Mucosa of descending colon (tissue), 3 donors: Measurements from ENCODE around the gene ZNF746. TPM values are rescaled to one million over a fixed set of nuclear protein-coding genes. Genes with fewer than 3 reads are reported as not detected.

Source experiments
- ATAC-seq: fragments of 200-7000 bp; cut with Tn5 transposase; one replicate; pipeline ENCODE4 v1.9.1; 2020; ENCODE audit warnings: mild to moderate bottlenecking, moderate library complexity
- DNase-seq, 3 donors: peaks; one replicate each; pipeline ENCODE4 v3.0.0-alpha.2; 2020
- H3K36me3 ChIP-seq: fragments of 200-600 bp; one replicate; pipeline ENCODE4 v1.8.0; 2021; ENCODE audit warnings: low read depth, mild to moderate bottlenecking
- H3K4me1 ChIP-seq: fragments of 200-600 bp; one replicate; pipeline ENCODE4 v1.8.0; 2021; ENCODE audit warnings: low read depth, mild to moderate bottlenecking
- H3K4me3 ChIP-seq: fragments of 200-600 bp; one replicate; pipeline ENCODE4 v1.8.0; 2021; ENCODE audit warnings: mild to moderate bottlenecking
- H3K9me3 ChIP-seq: fragments of 200-600 bp; one replicate; pipeline ENCODE4 v1.8.0; 2021; ENCODE audit warnings: mild to moderate bottlenecking
- CTCF ChIP-seq: fragments of 200-600 bp; IDR thresholded peaks from one replicate; pipeline ENCODE4 v1.8.0; 2022; ENCODE audit warnings: antibody characterized with exemption, mild to moderate bottlenecking
- intact Hi-C, 2 donors: fragments of 100-400 bp; cut with DNase I in 1 of 2; cut with micrococcal nuclease in 1 of 2; formaldehyde crosslinking; loops; one replicate each; pipeline versions ENCODE4 v1.11.0 to v1.11.1; 2022; cut with DNase I, micrococcal nuclease
- total RNA-seq, 3 donors: library from RNA; stranded (reverse); fragmentation: NEBNext Ultra II Directional in 2 of 3; extraction: Animal tissue kit (Norgen Biotek cat#: 25700) in 2 of 3; gene quantifications; one replicate each; pipeline versions ENCODE4 v1.2.1 to v1.2.4, GENCODE V29; 2021 to 2023
- donor health status: DM: no; HTN: no; CAD: no; lungs with moderate emphysema.
- donor health status: DM: no; HTN: no; CAD: no.
- donor health status: DM: no; HTN: yes; CAD: no.

Gene ZNF746
- total RNA-seq, 3 donors from 2014 or later: 10.8 to 22.0 (median 13.5) TPM

GRCh38 chr7:149475121-149476045 is 22.2 kb downstream of the ZNF746 start:
- intact Hi-C loops: no loop called here
- no peak for TF ChIP-seq CTCF
- Histone ChIP-seq H3K4me3 (no peak overlapping the region), H3K4me1 (no peaks in the 10 kb centered on the region), H3K9me3 (no peaks in the 10 kb centered on the region), H3K36me3 (peaks cover 9% of the 10 kb centered on the region)
- DNase-seq (no peak), ATAC-seq (no peak)

GRCh38 chr7:149474309-149475120 is 23.1 kb downstream of the ZNF746 start:
- DNase-seq (no peak), ATAC-seq (no peak)
- Histone ChIP-seq H3K36me3 (peaks cover 9% of the 10 kb centered on the region), H3K4me1 (no peaks in the 10 kb centered on the region), H3K4me3 (no peak overlapping the region), H3K9me3 (no peaks in the 10 kb centered on the region)
- intact Hi-C loops: no loop called here
- TF ChIP-seq CTCF: no peak

GRCh38 chr7:149473251-149473650 is 24.4 kb downstream of the ZNF746 start:
- H3K4me1 ChIP-seq: no peaks in the 10 kb centered on the region
- H3K36me3 ChIP-seq: peaks cover 9% of the 10 kb centered on the region
- intact Hi-C loops: no loop called here
- H3K9me3 ChIP-seq: no peaks in the 10 kb centered on the region
- no peak overlapping the region for H3K4me3 ChIP-seq
- no peak for TF ChIP-seq CTCF
- ATAC-seq (no peak), DNase-seq (no peak)

- Histone ChIP-seq H3K4me3 (no peak overlapping the region), H3K9me3 (no peaks in the 10 kb centered on the region), H3K36me3 (peaks cover 9% of the 10 kb centered on the region), H3K4me1 (no peaks in the 10 kb centered on the region)
- intact Hi-C loops: no loop called here
- DNase-seq: no peak
- TF ChIP-seq CTCF: no peak
- no peak for ATAC-seq
Observed at GRCh38 chr7:149471289-149471953, 26.2 kb downstream of the ZNF746 start.

GRCh38 chr7:149469806-149470205 is 27.8 kb downstream of the ZNF746 start:
- DNase-seq (no peak), ATAC-seq (no peak)
- no peak for TF ChIP-seq CTCF
- Histone ChIP-seq H3K9me3 (no peaks in the 10 kb centered on the region), H3K4me3 (no peak overlapping the region), H3K36me3 (peaks cover 4% of the 10 kb centered on the region), H3K4me1 (no peaks in the 10 kb centered on the region)
- intact Hi-C loops: no loop called here
